COLO668 (cell line): ENCODE results near the gene AQP5.

Experiments used
- DNase-seq: peaks from one replicate; lab custom pipeline; 2025; ENCODE audit not compliant: unreplicated experiment; lab: John Stamatoyannopoulos, UW

AQP5 gene

GRCh38 chr12:49961111-49961922 lies at the start of gene AQP5:
AQP5 (plus strand) TSS chr12:49961872; CDS start chr12:49962018, 146 bp downstream.
- no peak for DNase-seq

DNA sequence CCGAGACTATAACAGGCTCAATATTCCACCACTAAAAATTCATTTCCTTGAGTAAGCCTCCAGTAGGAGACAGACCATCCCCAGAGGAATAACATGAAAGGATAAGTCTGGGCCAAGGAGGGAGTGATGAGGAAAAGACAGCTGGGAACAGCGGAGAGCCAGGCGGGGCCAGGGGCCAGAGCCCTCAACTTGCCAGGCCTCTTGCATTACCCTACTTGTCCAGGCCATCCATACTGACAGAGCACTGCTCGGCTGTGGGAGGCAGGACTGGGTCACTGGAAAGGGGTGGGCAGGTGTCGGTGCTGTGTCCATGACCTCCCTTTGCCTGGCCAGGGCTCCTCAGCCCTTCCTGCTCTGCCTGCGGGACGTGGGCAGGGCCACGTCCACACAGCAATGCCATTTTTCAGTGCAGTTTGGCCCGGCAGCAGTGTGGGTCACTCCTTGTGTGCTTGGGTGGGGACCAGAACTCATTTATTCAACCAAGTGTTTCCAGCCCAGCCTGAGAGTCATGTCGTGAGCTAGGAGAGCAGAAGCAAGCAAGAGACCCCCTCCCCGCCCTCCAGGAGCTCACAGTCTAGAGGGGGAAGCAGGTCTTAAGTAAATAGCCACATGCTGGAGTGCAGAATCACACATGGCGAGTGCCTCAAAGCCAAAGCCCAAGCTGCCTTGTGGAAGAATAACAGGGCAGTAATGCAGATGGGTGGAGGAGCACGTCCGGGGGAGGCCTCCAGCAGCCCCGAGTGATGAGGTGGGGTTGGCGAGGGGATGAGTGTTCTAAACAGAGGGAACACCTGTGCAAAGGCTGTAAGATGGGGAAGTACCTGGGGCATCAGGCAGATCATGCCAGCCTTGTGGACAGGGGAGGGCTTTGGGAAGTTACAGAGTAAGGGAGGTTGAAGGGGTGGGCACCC lies 49.1 kb upstream of the AQP5 start:
- DNase-seq: no peak

GRCh38 chr12:49916129-49916919 lies 45.3 kb upstream of the AQP5 start:
- DNase-seq: no peak

- DNase-seq: no peak
These were observed 44.4 kb upstream of the AQP5 start for GRCh38 chr12:49917166-49917787.

- DNase-seq: no peak
These were observed 43.9 kb upstream of the AQP5 start for GRCh38 chr12:49917788-49918173.

GRCh38 chr12:49920241-49920914 lies 41.3 kb upstream of the AQP5 start:
- DNase-seq: no peak

- DNase-seq: no peak
These were observed 40.8 kb upstream of the AQP5 start for GRCh38 chr12:49920915-49921286.

GRCh38 chr12:49921299-49921698 lies 40.4 kb upstream of the AQP5 start:
- no peak for DNase-seq

- no peak for DNase-seq
These were observed 39.7 kb upstream of the AQP5 start for GRCh38 chr12:49921936-49922335.

DNA sequence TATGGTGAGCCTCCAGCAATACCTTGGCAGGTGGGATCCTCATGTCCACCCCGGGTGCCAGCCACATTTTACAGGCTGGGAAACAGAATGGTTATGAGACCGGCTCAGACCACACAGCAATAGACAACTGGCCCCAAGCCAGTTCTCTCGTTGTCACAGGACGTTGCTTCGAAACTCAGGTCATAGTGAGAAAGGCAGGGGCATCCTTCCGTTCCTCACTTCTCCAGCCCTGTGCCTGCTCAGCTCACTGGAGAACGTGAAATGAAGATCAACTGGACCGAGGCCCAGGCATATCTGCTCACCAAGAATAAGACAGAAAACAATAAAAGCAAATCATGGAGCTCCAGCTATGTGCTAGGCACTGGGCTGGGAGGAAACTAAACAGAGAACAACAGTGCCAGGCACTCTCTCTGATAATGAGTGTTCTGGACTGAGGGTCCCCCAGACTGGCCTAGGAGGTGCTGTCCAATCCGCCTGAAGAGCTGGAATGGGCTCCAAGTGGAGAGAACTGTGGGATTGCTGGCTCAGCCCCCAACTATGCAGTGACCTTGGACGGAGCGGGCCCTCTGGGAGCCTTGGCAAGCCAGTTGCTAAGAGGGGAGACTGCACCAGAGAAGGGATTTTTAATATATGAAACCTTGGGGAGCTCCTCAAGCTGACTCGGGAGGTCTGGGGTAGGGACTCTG lies 39.2 kb upstream of the AQP5 start:
- DNase-seq: no peak

GRCh38 chr12:49923035-49923644 lies 38.5 kb upstream of the AQP5 start:
- no peak for DNase-seq

DNA sequence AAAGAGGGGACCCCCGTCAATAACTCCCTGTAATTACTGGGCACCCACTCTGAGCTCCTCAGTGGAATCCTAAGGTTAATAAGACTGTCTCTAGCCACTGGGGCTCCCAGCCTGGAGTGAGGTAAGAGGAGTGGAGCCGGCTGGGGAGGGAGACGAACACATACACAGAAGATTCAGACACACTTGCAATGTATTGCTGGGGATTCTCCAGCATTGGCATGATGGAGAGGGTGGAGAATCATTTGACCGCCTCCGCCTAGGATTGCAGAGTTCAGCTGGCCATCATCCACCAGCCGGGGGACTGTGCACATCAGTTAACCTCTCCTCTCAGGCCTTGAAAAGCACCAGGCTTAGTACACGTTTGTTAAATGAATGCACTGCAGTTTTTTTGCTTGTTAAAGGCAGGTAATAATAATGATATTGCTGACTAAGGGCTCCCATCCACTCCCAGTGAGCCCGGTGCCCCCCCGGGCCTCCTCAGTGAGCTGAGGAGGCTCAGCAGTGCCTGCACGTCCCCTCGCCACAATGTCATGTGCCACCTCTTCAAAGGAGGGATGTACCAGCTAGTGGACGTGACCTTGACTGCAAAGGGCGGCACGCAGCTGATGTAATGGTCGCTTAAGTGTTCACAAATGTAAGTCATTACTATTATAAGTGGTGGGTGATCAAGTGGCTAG lies 37.7 kb upstream of the AQP5 start:
- DNase-seq: no peak

DNA sequence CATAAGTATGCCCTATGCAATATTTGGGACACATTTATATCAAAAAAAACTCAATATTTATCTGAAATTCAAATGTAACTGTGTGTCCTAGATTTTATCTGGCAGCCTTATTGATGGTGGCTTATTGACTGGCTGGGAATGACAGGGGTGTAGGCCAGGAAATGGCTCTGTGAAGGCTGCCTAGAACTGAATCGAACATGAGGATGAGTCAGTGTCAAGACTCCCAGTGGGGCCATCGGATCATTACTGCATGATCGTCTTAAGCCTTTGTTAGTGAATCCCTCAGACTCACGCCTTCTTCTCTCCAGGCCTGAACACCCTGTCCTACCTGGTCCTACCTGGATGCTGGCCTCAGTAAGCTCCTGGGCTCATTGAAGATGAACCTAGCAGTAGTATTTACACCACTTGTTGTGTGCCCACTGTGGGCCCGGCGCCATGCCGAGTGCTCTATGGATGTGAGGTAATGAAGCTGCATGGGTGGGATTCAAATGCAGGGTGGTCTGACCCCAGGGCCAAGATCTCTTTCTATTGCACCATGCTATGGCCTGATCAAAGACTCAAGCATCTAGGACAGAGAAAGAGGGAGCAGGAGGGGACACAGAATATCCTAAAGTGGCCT lies 36.9 kb upstream of the AQP5 start:
- no peak for DNase-seq

GRCh38 chr12:49925433-49926204 lies 36.1 kb upstream of the AQP5 start:
- no peak for DNase-seq

DNA sequence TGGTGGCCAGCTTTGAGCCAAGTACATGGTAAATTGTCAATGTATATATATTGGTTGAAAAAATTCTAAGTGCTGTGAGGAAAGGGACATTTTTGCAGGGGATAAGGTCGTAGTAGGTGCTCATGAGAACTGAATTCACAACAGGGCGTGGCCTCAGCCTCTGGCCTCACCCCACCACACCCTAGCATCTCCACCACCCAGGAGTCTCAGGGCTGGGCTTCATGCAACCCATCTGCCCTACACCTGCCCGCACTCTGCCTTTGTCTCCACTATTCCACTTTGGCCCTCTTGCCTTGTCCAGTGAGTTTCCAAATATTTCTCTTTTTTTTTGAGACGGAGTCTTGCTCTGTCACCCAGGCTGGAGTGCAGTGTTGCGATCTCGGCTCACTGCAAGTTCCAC lies 33.2 kb upstream of the AQP5 start:
- no peak for DNase-seq

- no peak for DNase-seq
These were observed 32.1 kb upstream of the AQP5 start for GRCh38 chr12:49929581-49929980.

GRCh38 chr12:49930515-49931288 lies 31.0 kb upstream of the AQP5 start:
- no peak for DNase-seq
